ENCODE data around the gene SHISA7. TPM values are rescaled to one million over a fixed set of nuclear protein-coding genes. Genes with fewer than 3 reads are reported as not detected.

SHISA7 gene
- total RNA-seq, 1 experiment from 2014 or later: not detected

DNA sequence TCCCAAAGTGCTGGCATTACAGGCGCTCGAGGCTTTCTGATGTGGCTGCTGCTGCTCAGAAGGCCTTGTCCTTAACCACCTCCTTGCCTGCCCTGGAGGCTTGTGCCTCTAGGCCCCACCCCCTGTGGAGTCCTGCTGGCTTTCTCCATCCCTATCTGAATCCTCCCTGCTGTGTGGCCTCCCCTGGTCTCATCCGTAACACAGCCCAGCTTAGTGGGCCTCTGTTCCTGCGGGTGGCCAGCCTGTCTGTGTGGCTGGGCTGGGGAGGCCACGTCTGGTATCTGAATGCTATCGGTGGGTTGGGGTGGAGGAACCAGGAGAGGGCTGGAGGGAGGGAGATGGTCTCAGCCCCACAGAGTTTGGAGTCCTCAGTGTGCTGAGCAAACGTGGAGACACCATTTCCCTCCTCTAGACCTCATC is 52.6 kb downstream of the SHISA7 start:
- DNase-seq (ENCODE audit: low spot score): no peak

DNA sequence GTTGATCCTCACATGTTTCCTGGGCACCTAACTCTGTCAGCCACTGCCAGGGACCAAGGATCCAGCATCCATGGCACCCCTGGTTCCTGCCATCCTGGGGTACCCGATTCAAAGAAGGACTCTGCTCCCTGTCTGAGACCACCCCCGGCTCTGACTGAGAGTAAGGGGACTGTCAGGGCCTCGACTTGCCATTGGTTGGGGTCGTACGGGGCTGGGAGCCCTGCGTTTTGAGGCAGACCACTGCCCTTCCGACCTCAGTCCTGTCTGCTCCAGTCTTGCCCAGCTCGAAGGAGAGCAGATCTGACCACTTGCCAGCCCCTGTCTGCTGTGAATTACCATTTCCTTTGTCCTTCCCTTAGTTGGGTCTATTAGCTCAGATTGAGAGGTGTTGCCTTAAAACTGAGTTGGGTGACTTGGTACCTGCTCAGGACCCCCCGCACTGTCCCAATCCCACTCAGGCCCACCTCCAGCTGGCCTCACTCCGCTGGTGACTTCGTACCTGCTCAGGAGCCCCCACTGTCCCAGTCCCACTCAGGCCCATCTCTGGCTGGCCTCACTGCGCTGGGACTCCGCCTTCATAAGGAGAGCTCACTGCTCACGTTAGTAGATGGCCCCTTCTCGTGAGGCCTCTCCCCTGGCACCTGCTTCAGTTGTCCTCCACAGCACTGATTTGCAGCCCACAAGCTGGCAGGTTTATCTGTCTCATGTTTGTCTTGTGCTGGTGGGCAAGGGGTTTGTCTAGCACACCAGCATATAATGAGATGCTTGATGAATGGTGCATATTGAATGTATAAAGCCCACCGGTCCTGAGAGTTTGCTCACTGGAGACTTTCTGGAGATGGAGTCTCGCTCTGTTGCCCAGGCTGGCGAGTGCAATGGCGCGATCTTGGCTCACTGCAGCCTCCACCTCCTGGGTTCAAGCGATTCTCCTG is 53.4 kb downstream of the SHISA7 start:
- DNase-seq (ENCODE audit: low spot score): no peak

DNA sequence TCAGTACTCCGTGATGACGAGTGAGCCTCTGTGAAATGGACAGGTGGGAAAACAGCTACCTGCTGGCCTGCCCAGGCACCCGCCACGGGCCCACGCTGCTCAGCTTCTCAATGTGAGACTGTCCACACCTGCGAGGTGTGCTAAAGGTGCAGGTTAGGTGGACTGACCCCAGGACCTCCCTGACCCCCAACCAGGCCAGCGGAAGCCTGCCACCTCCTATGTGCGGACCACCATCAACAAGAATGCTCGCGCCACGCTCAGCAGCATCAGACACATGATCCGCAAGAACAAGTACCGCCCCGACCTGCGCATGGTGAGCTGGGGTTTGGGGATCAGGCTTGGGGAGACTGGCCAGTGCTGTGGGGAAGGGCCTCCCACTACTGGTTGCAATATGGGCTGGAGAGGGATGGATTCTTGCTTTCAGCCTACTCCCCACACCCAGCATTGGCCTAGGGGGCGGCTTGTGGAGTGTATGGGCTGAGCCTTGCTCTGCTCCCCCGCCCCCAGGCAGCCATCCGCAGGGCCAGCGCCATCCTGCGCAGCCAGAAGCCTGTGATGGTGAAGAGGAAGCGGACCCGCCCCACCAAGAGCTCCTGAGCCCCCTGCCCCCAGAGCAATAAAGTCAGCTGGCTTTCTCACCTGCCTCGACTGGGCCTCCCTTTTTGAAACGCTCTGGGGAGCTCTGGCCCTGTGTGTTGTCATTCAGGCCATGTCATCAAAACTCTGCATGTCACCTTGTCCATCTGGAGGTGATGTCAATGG is 55.2 kb downstream of the SHISA7 start:
- no peak for DNase-seq (ENCODE audit: low spot score)

DNA sequence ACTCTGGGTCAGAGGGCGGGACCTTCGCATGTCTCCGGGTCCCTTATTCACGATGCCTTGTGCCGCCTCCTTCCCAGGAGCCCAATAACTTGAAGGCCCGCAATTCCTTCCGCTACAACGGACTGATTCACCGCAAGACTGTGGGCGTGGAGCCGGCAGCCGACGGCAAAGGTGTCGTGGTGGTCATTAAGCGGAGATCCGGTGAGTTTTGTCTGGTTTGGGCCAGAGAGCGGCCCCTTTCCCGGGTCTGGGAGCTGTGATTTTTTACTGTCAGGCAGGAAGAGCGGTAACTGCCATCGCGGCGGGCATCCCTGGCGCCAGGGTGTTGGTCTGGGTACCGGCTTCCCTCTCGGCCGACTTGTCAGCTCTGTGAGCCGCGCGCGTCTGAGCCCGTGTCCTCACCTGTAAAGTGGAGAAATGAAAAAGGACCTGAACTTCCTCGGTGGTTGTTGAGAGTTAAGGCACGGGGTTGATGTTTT is 56.6 kb downstream of the SHISA7 start:
- DNase-seq (ENCODE audit: low spot score): no peak

DNA sequence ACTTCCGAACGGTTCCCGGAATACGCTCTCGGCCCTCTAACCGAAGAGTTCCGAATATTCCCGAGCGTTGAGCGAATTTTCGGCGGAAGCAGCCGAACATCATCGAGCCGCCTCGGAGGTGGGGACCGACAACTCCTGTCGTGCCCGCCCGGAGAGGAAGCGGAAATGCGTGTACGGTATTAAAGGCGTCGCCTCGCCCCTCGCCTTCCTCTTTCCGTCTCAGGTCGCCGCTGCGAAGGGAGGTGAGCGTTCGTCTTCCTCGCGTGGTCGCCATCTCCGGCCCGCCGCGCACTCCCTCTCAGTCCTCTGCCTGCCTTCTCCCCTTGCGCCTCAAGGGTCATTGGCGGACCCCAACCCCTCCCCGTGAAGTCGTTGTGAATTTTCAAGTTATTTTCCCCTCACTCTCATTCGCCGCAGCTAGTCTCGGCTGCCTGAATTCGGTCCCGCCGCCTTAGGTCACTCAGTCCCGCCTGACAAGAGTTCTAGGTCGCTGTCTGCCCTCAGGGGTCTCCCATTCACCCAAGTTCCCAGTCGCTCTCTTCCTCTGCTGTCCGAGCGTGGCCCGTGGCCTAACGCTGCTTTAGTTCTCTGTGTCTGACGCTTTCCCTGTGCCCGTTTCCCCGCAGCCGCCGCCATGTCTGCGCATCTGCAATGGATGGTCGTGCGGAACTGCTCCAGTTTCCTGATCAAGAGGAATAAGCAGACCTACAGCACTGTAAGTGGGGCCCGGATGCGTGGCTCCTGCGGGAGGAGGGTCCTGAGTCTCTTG is 57.2 kb downstream of the SHISA7 start, which contains the start of gene RPL28:
Gene RPL28 (plus strand): TSS at position 209 of the 769 bp plus-strand sequence. CDS start 426 bp downstream, at position 635.
- peak; percentile 100 for DNase-seq (ENCODE audit: low spot score)

DNA sequence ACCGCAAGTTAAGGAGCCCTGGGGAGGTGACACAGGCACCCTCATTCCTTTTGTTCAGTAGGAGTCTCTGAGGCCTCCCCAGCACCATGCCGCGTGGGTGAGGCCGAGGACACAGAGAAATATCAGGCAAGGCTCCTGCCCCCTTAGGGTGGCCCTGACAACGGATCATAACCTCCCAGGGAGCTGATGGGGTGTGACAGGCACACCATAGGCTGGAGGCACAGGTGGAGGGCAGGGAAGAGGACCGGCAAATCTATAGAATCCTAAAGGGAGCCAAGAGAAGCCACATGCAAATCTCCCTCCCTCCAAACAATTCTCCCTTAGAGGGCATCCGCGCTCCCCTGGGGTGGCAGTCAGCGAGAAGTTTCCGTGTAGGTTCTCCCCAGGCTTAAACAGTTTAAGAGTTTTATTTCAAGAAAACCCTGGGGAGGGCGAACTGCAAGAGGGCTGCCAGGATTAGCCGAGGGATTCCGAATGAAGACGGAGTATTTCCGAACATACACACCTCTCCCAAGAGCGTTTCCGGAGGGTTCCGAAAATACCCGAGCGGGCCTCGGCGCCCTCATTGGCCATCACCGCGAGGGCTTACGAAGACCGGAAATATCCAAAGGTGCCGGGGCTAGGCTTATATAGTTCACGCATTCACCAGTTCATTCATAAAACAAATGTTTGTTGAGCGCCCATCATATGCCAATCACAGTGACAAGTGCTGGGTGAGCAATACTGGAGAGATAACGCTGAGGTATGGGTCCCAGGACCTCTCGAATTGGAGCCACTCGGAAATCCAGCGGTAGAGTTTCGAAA is 58.0 kb downstream of the SHISA7 start:
- DNase-seq (ENCODE audit: low spot score): peak; percentile 100

DNA sequence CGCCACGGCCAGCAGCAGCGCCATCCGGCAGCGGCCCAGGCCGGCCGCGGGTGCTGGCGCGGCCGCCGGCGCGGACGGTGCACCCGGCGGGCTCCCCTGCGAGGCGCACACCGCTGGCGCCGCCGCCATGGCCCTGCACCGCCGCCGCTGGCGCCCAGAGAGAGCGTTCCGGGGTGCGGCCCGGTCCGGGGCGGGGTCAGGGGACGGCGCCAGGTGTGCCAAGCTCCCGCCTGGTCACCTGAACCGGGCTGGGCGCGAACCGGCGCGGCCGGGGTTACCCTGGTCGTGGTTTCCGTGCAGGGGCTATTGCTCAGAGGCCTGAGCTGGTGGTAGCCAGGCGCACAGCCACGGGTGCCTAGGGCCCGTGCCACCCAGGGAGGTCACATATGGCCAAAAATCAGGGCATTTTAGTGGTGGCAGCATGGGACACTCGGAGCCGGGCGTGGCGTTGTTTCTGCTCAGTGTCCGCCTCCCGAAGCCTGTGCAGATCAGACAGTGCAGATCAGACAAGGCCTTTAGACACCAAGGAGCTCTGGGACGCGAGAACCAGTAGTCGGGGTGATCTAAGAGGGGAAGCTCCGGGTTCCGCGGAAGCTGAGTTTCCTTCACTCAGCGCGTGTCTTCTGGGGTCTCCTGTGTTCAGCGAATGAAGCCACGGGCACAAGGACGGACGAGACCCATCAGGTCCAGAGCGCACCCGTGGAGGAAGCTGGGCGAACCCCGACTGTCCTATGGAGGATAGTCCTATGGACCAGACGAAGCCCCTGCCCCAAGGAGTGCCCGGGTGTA is 58.8 kb downstream of the SHISA7 start, which contains the start of gene TMEM238:
Gene TMEM238 (minus strand): TSS at position 162 of the 789 bp plus-strand sequence. CDS start 33 bp downstream, at position 129.
- DNase-seq (ENCODE audit: low spot score): peak; percentile 88

DNA sequence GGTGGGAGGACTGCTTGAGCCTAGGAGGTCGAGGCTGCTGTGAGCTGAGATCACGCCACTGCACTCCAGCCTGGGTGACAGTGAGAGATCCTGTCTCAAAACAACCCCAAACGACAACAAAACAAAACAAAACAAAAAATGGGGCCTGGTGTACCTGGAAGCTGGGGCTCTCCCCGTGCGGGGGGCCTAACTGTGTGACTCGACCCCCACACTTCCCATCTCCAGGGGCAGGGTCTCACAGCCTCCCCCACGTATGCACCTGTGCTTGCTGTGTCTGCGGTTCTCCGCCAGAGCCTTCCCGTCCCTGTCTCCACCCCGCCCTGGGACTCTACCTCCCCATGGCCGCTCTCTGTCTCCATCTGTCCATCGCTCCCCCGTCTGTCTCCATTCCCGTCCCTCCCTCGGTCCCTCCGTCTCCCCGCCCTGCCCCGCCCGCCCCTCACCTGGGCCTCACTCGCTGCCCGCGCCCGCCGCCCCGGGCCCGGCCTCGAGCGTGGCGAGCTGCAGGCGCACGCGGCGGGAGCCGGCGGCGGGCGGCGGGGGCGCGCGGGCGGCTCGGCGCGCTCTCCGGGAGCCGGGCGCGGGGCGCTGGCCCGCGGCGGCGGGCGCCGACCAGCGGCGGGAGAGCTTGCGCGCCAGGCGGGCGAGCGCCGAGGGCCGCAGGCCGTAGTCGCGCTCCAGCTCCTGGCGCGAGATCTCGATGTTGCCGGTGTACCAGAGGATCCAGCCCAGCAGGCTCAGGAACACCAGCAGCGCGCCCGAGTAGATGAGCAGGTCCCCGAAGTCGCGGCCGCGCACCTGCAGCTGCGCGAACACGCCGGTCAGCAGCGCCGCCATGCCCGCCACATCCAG is 59.6 kb downstream of the SHISA7 start:
- peak; percentile 83 for DNase-seq (ENCODE audit: low spot score)

DNA sequence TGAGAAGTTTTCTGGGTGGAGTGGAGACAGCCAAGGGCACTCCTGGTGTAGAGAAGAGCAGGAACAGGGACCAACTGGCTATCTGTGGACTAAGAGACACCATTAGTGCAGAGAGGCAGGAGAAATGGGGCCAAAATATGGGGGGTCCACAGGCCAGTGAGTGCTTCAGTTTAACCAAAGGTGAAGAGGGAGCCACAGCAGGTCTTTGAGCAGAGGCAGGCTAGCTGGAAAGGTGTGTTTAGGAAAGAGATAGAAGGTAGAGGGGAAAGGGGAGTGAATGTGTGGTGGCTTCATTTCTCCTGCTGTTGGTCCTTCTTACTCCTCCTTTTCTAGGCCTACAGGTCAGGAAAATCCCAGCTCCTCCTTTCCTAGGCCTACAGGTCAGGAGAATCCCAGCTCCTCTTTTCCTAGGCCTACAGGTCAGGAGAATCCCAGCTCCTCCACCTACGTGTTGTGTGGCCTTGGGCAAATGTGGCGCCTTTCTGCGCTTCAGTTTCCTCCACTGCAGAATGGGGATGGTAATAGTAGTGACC is 60.5 kb downstream of the SHISA7 start:
- DNase-seq (ENCODE audit: low spot score): no peak

DNA sequence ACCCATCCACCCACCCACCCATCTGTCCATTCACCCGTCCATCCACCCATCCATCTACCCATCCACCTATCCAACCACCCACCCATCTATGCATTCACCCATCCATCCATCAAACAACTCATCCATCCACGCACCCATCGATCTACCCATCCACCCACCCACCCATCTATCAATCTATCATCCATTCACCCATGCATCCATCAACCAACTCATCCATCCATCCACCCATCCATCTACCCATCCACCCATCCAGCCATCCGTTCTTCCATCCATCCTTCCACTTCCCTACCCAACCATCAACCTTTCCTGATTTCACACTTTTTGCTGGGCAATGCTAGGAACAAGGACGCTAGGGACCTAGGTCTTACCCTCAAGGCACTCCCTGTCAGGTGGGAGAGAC is 61.1 kb downstream of the SHISA7 start:
- no peak for DNase-seq (ENCODE audit: low spot score)

DNA sequence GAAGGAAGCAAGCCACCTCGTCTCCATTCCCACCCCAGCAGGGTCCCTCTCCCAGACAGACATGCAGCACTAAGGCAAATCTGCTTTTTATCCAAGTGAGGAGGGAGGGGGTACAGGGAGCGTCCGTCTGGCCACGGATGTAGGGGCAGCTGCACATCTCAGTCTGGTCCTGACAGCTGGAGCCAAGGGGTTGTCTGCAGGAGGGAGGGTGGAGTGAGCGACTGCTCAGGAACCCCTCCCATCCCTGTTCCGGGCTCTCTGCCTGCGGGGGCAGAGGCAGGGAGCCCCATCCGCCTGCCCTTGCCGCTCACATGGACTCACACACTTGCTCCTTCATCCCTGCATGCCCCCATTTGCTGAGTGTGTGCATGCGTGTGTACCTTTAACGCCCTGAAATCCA is 63.9 kb downstream of the SHISA7 start:
- DNase-seq (ENCODE audit: low spot score): no peak

Other genes with a start within 250 kb of the SHISA7 start
- gene PTPRH, start 233.8 kb downstream of the SHISA7 start, total RNA-seq (2014; rRNA removed; shearing (Covaris generic)): 87.1 and 103 TPM in 2 replicates
- 9.9 and 10.6 TPM in 2 replicates for gene TMEM86B, start 214.5 kb downstream of the SHISA7 start, total RNA-seq (2014; rRNA removed; shearing (Covaris generic))
- gene PPP6R1, start 184.3 kb downstream of the SHISA7 start, total RNA-seq (2014; rRNA removed; shearing (Covaris generic)): 111 and 131 TPM in 2 replicates
- gene HSPBP1, start 163.2 kb downstream of the SHISA7 start, total RNA-seq (2014; rRNA removed; shearing (Covaris generic)): 173 and 177 TPM in 2 replicates
- gene BRSK1, start 159.3 kb downstream of the SHISA7 start, total RNA-seq (2014; rRNA removed; shearing (Covaris generic)): 0.37 and 1.9 TPM in 2 replicates
- 12.5 and 19.7 TPM in 2 replicates for gene TMEM150B, start 118.0 kb downstream of the SHISA7 start, total RNA-seq (2014; rRNA removed; shearing (Covaris generic))
- 86.3 and 96.2 TPM in 2 replicates for gene KMT5C, start 103.4 kb downstream of the SHISA7 start, total RNA-seq (2014; rRNA removed; shearing (Covaris generic))
- 0.92 and 2.7 TPM in 2 replicates for gene COX6B2, start 88.6 kb downstream of the SHISA7 start, total RNA-seq (2014; rRNA removed; shearing (Covaris generic))
- not detected in 2 replicates for gene GARIN5B, start 80.0 kb downstream of the SHISA7 start, total RNA-seq (2014; rRNA removed; shearing (Covaris generic))
- 0.31 and 2.8 TPM in 2 replicates for gene IL11, start 72.8 kb downstream of the SHISA7 start, total RNA-seq (2014; rRNA removed; shearing (Covaris generic))
- not detected in 2 replicates for gene TMEM190, start 66.5 kb downstream of the SHISA7 start, total RNA-seq (2014; rRNA removed; shearing (Covaris generic))
- 87.8 and 92.7 TPM in 2 replicates for gene TMEM238, start 59.0 kb downstream of the SHISA7 start, total RNA-seq (2014; rRNA removed; shearing (Covaris generic))
- 1,121 and 1,134 TPM in 2 replicates for gene RPL28, start 57.4 kb downstream of the SHISA7 start, total RNA-seq (2014; rRNA removed; shearing (Covaris generic))
- gene UBE2S, start 35.5 kb downstream of the SHISA7 start, total RNA-seq (2014; rRNA removed; shearing (Covaris generic)): 2,696 and 2,806 TPM in 2 replicates
- 323 and 339 TPM in 2 replicates for gene ISOC2, start 18.3 kb upstream of the SHISA7 start, total RNA-seq (2014; rRNA removed; shearing (Covaris generic))
- gene C19orf85, start 21.5 kb upstream of the SHISA7 start, total RNA-seq (2014; rRNA removed; shearing (Covaris generic)): 0.41 and 0.83 TPM in 2 replicates
- gene ZNF628, start 33.3 kb upstream of the SHISA7 start, total RNA-seq (2014; rRNA removed; shearing (Covaris generic)): 29.9 TPM in 2 replicates
- 28.9 and 34.9 TPM in 2 replicates for gene NAT14, start 41.9 kb upstream of the SHISA7 start, total RNA-seq (2014; rRNA removed; shearing (Covaris generic))
- 0.18 TPM in 1 of 2 replicates, not detected in the other for gene SSC5D, start 45.1 kb upstream of the SHISA7 start, total RNA-seq (2014; rRNA removed; shearing (Covaris generic))
- gene SBK2, start 93.8 kb upstream of the SHISA7 start, total RNA-seq (2014; rRNA removed; shearing (Covaris generic)): not detected in 2 replicates
- gene SBK3, start 102.2 kb upstream of the SHISA7 start, total RNA-seq (2014; rRNA removed; shearing (Covaris generic)): 0.16 and 0.53 TPM in 2 replicates
- gene ZNF579, start 137.5 kb upstream of the SHISA7 start, total RNA-seq (2014; rRNA removed; shearing (Covaris generic)): 17.0 and 23.1 TPM in 2 replicates
- gene FIZ1, start 156.2 kb upstream of the SHISA7 start, total RNA-seq (2014; rRNA removed; shearing (Covaris generic)): 15.9 and 19.2 TPM in 2 replicates
- 69.6 and 81.2 TPM in 2 replicates for gene ZNF524, start 157.0 kb upstream of the SHISA7 start, total RNA-seq (2014; rRNA removed; shearing (Covaris generic))
- gene ZNF865, start 162.3 kb upstream of the SHISA7 start, total RNA-seq (2014; rRNA removed; shearing (Covaris generic)): 9.1 and 9.6 TPM in 2 replicates
- gene ZNF784, start 181.3 kb upstream of the SHISA7 start, total RNA-seq (2014; rRNA removed; shearing (Covaris generic)): 17.5 and 19.9 TPM in 2 replicates
- 16.1 and 18.8 TPM in 2 replicates for gene ZNF580, start 197.7 kb upstream of the SHISA7 start, total RNA-seq (2014; rRNA removed; shearing (Covaris generic))
- 40.9 and 43.2 TPM in 2 replicates for gene ZNF581, start 200.3 kb upstream of the SHISA7 start, total RNA-seq (2014; rRNA removed; shearing (Covaris generic))
- gene CCDC106, start 204.9 kb upstream of the SHISA7 start, total RNA-seq (2014; rRNA removed; shearing (Covaris generic)): 9.7 and 11.4 TPM in 2 replicates
- gene U2AF2, start 211.7 kb upstream of the SHISA7 start, total RNA-seq (2014; rRNA removed; shearing (Covaris generic)): 799 and 894 TPM in 2 replicates
- 195 and 216 TPM in 2 replicates for gene EPN1, start 231.9 kb upstream of the SHISA7 start, total RNA-seq (2014; rRNA removed; shearing (Covaris generic))